Cardiac muscle cell (in vitro differentiated cells and primary cell): Measurements from ENCODE around the gene TOMM7. TPM values are rescaled to one million over a fixed set of nuclear protein-coding genes. Genes with fewer than 3 reads are reported as not detected.

Experiments
- DNase-seq, 2 donors: peaks; one replicate each; pipeline versions ENCODE4 v3.0.0 to v3.0.0-alpha.2; 2010 to 2017; ENCODE audit warnings: low read depth in 1 of 2, low spot score in 1 of 2
- H3K27ac ChIP-seq: fragments of 200-600 bp; sonication (generic); 2 replicates; pipeline ENCODE4 v1.5.1; 2016
- H3K27me3 ChIP-seq: fragments of 200-600 bp; sonication (generic); 2 replicates; pipeline ENCODE4 v1.6.0; 2016; ENCODE audit warnings: control low read depth
- H3K36me3 ChIP-seq: fragments of 200-600 bp; sonication (generic); 2 replicates; pipeline ENCODE4 v1.5.1; 2016; ENCODE audit warnings: control low read depth
- H3K4me1 ChIP-seq: fragments of 200-600 bp; sonication (generic); 2 replicates; pipeline ENCODE4 v1.8.1; 2017; ENCODE audit warnings: low read depth, mild to moderate bottlenecking, mixed run types
- H3K4me3 ChIP-seq: fragments of 200-600 bp; sonication (generic); 2 replicates; pipeline ENCODE4 v1.5.1; 2016; ENCODE audit warnings: mild to moderate bottlenecking
- H3K9me3 ChIP-seq: fragments of 200-600 bp; sonication (generic); 2 replicates; pipeline ENCODE4 v1.5.1; 2017; ENCODE audit warnings: low read depth, mild to moderate bottlenecking, control low read depth
- CTCF ChIP-seq: IDR thresholded peaks from 2 replicates; pipeline ENCODE4 v1.5.1; 2012; ENCODE audit warnings: low read depth, mild to moderate bottlenecking, low read length
- polyA plus RNA-seq: library from polyadenylated mRNA; unstranded; fragments of >200 nt; fragmentation: Nextera tagmentation; extraction: Ambion mirVana; gene quantifications from 2 replicates; pipeline ENCODE4 v1.2.1, GENCODE V29; 2016
- total RNA-seq: library from RNA; depleted of rRNA; stranded (reverse); fragments of >200 nt; gene quantifications from 2 replicates; pipeline ENCODE4 v1.2.3, GENCODE V29; 2016

The TOMM7 gene
- total and polyA plus RNA-seq, 2 experiments from 2014 or later, result 58.7 to 390 TPM

GRCh38 chr7:22827563-22827962 is 4.9 kb upstream of the TOMM7 start:
- no peak for DNase-seq
- no peak for TF ChIP-seq CTCF
- no peaks in the 10 kb centered on the region for H3K4me1 ChIP-seq
- no peaks in the 10 kb centered on the region for H3K9me3 ChIP-seq
- no peaks in the 10 kb centered on the region for H3K27me3 ChIP-seq
- H3K36me3 ChIP-seq, result no peaks in the 10 kb centered on the region
- H3K4me3 ChIP-seq, result no peak overlapping the region
- no peak overlapping the region for H3K27ac ChIP-seq

GRCh38 chr7:22826593-22826992 is 3.9 kb upstream of the TOMM7 start:
- Histone ChIP-seq H3K27me3 (no peaks in the 10 kb centered on the region), H3K9me3 (no peaks in the 10 kb centered on the region), H3K27ac (no peak overlapping the region), H3K4me1 (no peaks in the 10 kb centered on the region), H3K4me3 (no peak overlapping the region), H3K36me3 (no peaks in the 10 kb centered on the region)
- TF ChIP-seq CTCF, result no peak
- DNase-seq, result no peak

- no peak overlapping the region for H3K27ac ChIP-seq
- no peak overlapping the region for H3K4me3 ChIP-seq
- H3K36me3 ChIP-seq, result no peaks in the 10 kb centered on the region
- TF ChIP-seq CTCF, result no peak
- no peaks in the 10 kb centered on the region for H3K9me3 ChIP-seq
- no peaks in the 10 kb centered on the region for H3K27me3 ChIP-seq
- no peak for DNase-seq
- no peaks in the 10 kb centered on the region for H3K4me1 ChIP-seq
Measured at GRCh38 chr7:22824760-22825159, 2.1 kb upstream of the TOMM7 start.

- no peaks in the 10 kb centered on the region for H3K9me3 ChIP-seq
- peak overlapping the region; percentile 85 for H3K4me3 ChIP-seq
- H3K27ac ChIP-seq, result no peak overlapping the region
- no peak for TF ChIP-seq CTCF
- no peaks in the 10 kb centered on the region for H3K27me3 ChIP-seq
- no peaks in the 10 kb centered on the region for H3K4me1 ChIP-seq
- H3K36me3 ChIP-seq, result no peaks in the 10 kb centered on the region
- no peak for DNase-seq
Measured at GRCh38 chr7:22823142-22823497, 471 bp upstream of the TOMM7 start.

- TF ChIP-seq CTCF, result no peak
- H3K4me1 ChIP-seq, result no peaks in the 10 kb centered on the region
- no peaks in the 10 kb centered on the region for H3K27me3 ChIP-seq
- H3K36me3 ChIP-seq, result peaks cover 9% of the 10 kb centered on the region
- H3K9me3 ChIP-seq, result no peaks in the 10 kb centered on the region
- peak in 1 of 2 donors; percentile 47 for DNase-seq
- no peak overlapping the region for H3K27ac ChIP-seq
- peak overlapping the region; percentile 85 for H3K4me3 ChIP-seq
Measured at GRCh38 chr7:22821702-22822485, 755 bp downstream of the TOMM7 start.

GRCh38 chr7:22819476-22819875 is 3.2 kb downstream of the TOMM7 start:
- no peak for TF ChIP-seq CTCF
- Histone ChIP-seq H3K4me3 (no peak overlapping the region), H3K27ac (no peak overlapping the region), H3K36me3 (peaks cover 16% of the 10 kb centered on the region), H3K27me3 (no peaks in the 10 kb centered on the region), H3K9me3 (no peaks in the 10 kb centered on the region), H3K4me1 (no peaks in the 10 kb centered on the region)
- DNase-seq, result no peak
